Upper lobe of left lung (tissue), 6 donors: ENCODE measurements around the gene ARL3. TPM values are rescaled to one million over a fixed set of nuclear protein-coding genes. Genes with fewer than 3 reads are reported as not detected.

Experiments
- ATAC-seq, 2 donors: fragments of 200-7000 bp; cut with Tn5 transposase; one replicate each; pipeline ENCODE4 v1.9.1; 2022; ENCODE audit warnings: mild to moderate bottlenecking in 2 of 2, moderate library complexity in 2 of 2; ENCODE audit not compliant: low FRiP score in 2 of 2
- DNase-seq, 2 donors: peaks; one replicate each; pipeline ENCODE4 v3.0.0-alpha.2; 2019 to 2020
- H3K27ac ChIP-seq, 4 donors: fragments of 200-600 bp; sonication (generic); one replicate each; pipeline ENCODE4 v1.5.1; 2016 to 2019
- H3K27me3 ChIP-seq, 4 donors: fragments of 200-600 bp; sonication (generic); one replicate each; pipeline ENCODE4 v1.5.1; 2017 to 2019
- H3K36me3 ChIP-seq, 4 donors: fragments of 200-600 bp; sonication (generic); one replicate each; pipeline ENCODE4 v1.5.1; 2016 to 2019
- H3K4me1 ChIP-seq, 4 donors: fragments of 200-600 bp; sonication (generic); one replicate each; pipeline ENCODE4 v1.5.1; 2018 to 2019
- H3K4me3 ChIP-seq, 4 donors: fragments of 200-600 bp; sonication (generic); one replicate each; pipeline ENCODE4 v1.5.1; 2017 to 2019; ENCODE audit warnings: mild to moderate bottlenecking in 2 of 4, moderate library complexity in 1 of 4
- H3K9me3 ChIP-seq, 4 donors: fragments of 200-600 bp; sonication (generic); one replicate each; pipeline ENCODE4 v1.5.1; 2018 to 2019
- EP300 ChIP-seq, 4 donors: sonication (generic); formaldehyde crosslinking; IDR thresholded peaks; one replicate each; pipeline ENCODE4 v1.5.1; 2017; ENCODE audit warnings: antibody characterized with exemption in 4 of 4, control low read depth in 2 of 4
- POLR2A ChIP-seq, 4 donors: fragments of 450-650 bp; IDR thresholded peaks; one replicate each; pipeline ENCODE4 v1.5.1; 2016 to 2017; ENCODE audit warnings: antibody characterized with exemption in 4 of 4, mild to moderate bottlenecking in 2 of 4
- POLR2AphosphoS5 ChIP-seq, 2 donors: sonication (generic); formaldehyde crosslinking; IDR thresholded peaks; one replicate each; pipeline ENCODE4 v1.5.1; 2017; ENCODE audit warnings: antibody characterized with exemption in 2 of 2
- WGBS, 2 donors: methylation state at CpG; one replicate each; pipeline ENCODE4 v1.1.5; 2017 to 2018; 5-methylcytosine and 5-hydroxymethylcytosine counted together
- total RNA-seq, 6 donors: library from RNA; depleted of rRNA in 4 of 6; stranded (reverse); fragments of >200 nt in 4 of 6; gene quantifications; one replicate each; pipeline versions ENCODE4 v1.1.0 to v1.2.1, GENCODE V29; 2016 to 2021
- TF ChIP-seq, protein P1 (sequence below), 6 experiments: fragments of 450-650 bp in 4 of 6; fragments of 200-600 bp in 2 of 6; sonication (generic) in 2 of 6; IDR thresholded peaks; one replicate each; pipeline ENCODE4 v1.5.1; 2016 to 2019; ENCODE audit warnings: antibody characterized with exemption in 6 of 6
- donor health status: DM: no; HTN: no; CAD: no; lungs with moderate emphysema.
- donor health status: DM: no; HTN: yes; CAD: no; lungs with severe emphysema.

ARL3 gene
- total RNA-seq, 6 donors from 2014 or later: 4.6 to 7.9 (median 6.4) TPM

DNA sequence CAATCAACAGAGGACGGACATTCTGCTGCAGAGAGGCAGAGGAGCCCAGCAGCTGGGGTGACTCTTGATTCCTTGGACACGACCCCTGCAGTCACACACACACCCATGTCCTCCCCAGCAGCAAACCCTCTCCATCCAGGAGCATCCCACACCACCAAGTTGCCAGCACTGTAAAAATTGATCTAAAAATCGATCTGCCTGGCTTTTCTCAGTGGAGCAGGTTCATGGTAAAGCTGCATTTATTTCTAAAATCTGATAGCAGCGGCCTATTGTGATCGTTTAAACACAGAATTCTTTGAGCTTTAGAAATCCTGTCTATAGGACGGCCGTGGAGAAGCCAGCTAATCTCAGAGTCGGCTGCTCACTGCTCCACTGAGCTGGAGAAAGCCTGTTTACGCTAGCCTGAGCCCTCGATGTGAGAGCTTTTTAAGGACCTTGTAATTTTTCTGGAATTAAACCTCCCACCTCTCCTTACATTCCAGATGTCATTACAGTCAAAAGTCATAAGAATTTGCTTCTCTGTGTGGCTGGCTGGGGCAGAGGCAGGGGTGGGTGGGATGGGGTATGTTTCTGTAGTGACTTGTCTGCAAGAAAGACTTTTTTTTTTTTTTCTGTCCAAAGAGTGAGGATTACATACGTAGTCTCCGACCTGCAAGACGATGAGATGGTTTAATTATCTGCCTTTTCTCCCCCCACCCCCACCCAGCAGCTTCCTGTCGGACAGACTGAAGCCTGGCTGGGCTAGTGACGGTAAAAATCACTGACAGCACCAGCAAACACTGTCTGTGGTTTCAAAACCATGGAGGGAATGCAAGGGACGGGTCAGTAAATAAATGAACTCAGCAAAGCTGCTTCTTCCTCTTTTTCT is 38.3 kb downstream of the ARL3 start:
- TF ChIP-seq, protein P1, sequence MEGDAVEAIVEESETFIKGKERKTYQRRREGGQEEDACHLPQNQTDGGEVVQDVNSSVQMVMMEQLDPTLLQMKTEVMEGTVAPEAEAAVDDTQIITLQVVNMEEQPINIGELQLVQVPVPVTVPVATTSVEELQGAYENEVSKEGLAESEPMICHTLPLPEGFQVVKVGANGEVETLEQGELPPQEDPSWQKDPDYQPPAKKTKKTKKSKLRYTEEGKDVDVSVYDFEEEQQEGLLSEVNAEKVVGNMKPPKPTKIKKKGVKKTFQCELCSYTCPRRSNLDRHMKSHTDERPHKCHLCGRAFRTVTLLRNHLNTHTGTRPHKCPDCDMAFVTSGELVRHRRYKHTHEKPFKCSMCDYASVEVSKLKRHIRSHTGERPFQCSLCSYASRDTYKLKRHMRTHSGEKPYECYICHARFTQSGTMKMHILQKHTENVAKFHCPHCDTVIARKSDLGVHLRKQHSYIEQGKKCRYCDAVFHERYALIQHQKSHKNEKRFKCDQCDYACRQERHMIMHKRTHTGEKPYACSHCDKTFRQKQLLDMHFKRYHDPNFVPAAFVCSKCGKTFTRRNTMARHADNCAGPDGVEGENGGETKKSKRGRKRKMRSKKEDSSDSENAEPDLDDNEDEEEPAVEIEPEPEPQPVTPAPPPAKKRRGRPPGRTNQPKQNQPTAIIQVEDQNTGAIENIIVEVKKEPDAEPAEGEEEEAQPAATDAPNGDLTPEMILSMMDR (IDR thresholded peaks at IDR 0.05): no peak
- TF ChIP-seq EP300 (IDR thresholded peaks at IDR 0.05) (no peak), POLR2AphosphoS5 (IDR thresholded peaks at IDR 0.05) (peak; percentile 41 to 58)
- Histone ChIP-seq H3K27ac (peak overlapping the region; percentile 84 to 88 (median 84)), H3K36me3 (no peaks in the 10 kb centered on the region), H3K4me3 (no peak overlapping the region), H3K4me1 (peaks cover 53 to 80% (median 74%) of the 10 kb centered on the region in 4 donors), H3K27me3 (no peaks in the 10 kb centered on the region), H3K9me3 (no peaks in the 10 kb centered on the region)
- WGBS, 2 donors: 18 to 23% methylated on average over 15 to 16 of the region's 16 CpGs
- peak; percentile 20 to 75 for ATAC-seq
- peak in 1 of 2 donors; percentile 67 for DNase-seq

DNA sequence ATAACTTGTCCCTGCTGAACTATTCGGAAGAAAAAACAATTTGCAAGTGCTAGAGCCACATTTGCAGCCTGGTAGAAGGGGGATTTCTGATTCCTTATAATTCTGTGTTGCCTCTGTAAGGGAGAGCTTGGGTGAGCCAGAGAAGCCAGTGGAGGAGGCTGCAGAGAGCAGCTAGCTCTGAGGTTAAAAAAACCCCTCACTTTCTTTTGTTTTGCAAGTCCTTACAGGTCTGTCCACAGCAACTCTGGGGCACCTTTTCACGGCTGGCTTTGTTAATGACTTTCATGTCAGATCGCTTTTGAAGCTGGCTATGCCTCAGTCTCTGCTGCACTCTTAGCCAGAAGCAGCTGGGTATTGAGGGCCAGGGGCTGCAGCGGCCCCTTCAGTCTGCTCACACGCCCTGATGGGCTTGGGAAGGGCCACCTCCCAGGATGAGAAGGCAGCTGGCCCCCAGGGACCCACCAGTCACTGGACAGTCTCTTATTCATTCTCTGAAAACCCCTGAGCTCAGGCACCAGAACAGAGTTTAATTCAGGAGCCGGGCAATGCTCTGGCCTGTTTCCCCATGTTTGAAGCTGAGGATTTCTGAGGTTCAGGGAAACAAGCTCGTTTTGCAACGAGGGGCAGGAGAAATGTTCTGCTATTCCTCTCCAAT is 39.1 kb downstream of the ARL3 start:
- 32 to 40% methylated on average over 8 of the region's 8 CpGs for WGBS, 2 donors
- Histone ChIP-seq H3K27ac (peak overlapping the region; percentile 84 to 88 (median 84)), H3K27me3 (no peaks in the 10 kb centered on the region), H3K9me3 (no peaks in the 10 kb centered on the region), H3K36me3 (no peaks in the 10 kb centered on the region), H3K4me3 (no peak overlapping the region), H3K4me1 (peaks cover 61 to 85% (median 76%) of the 10 kb centered on the region in 4 donors)
- ATAC-seq (no peak), DNase-seq (no peak)
- TF ChIP-seq EP300 (IDR thresholded peaks at IDR 0.05) (no peak), POLR2AphosphoS5 (IDR thresholded peaks at IDR 0.05) (no peak), POLR2A (IDR thresholded peaks at IDR 0.05) (no peak)

DNA sequence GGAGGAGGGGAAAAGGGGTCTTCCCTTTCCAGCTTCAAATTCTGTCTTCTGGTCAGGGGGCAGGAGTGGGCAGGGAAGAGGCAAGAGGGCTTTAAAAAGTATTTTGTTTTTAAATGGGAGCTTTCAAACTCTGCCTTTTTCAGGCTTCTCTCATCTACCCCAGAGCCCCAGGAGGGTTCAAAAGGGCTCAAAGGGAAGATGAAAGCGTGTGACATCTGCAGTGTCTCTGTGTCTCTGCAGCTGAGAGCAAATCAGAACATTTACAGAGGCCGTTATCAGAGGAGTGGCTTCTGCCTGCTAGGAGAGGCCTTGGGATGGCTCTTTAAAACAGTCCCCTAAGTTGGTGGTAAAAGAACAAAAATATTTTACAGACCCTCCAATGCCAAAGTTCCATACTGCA is 39.6 kb downstream of the ARL3 start:
- DNase-seq (no peak), ATAC-seq (no peak)
- no peaks in the 10 kb centered on the region for H3K27me3 ChIP-seq
- H3K27ac ChIP-seq: peak overlapping the region; percentile 84 to 88 (median 84)
- WGBS, 2 donors: 32 to 47% methylated on average over 2 of the region's 2 CpGs
- no peaks in the 10 kb centered on the region for H3K36me3 ChIP-seq
- TF ChIP-seq POLR2A (IDR thresholded peaks at IDR 0.05) (no peak), EP300 (IDR thresholded peaks at IDR 0.05) (no peak), POLR2AphosphoS5 (IDR thresholded peaks at IDR 0.05) (no peak)
- TF ChIP-seq, protein P1 (IDR thresholded peaks at IDR 0.05): no peak
- H3K4me1 ChIP-seq: peaks cover 67 to 91% (median 81%) of the 10 kb centered on the region in 4 donors
- H3K4me3 ChIP-seq: peak overlapping the region in 3 of 4 donors; percentile 20 to 37 (median 28)
- no peaks in the 10 kb centered on the region for H3K9me3 ChIP-seq

DNA sequence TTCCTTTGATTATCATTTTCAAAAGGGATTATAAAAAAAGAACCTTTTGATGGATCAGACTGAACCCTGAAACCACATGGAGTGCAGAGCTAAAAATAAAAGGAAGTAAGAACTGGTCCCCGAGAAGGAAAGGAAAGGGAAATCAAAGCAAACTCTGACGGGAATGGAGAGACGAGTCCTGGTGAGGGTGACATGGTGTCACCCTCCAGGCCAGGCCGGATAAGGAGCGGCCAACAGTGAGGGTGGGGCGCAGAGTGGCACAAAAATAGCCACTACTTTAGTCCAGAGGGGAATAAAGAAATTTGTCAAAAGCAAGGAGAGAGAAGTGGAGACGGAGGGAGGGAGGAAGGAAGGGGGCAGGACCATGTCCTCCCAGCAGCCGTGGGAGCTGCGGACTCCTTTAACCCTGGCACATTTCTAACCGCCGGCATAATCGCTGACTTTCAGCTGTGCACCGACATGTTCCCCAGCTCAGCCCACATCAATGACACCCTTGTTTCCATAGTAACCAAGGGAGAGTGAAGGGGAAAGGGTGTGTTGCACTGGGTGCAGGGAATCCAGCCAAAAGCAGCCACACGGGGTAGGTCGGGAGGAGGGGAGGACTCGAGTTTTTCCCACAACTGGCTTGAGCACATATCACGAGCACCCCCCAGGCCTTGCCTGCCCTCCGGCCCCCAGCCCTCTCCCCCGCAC is 40.2 kb downstream of the ARL3 start:
- peak overlapping the region; percentile 84 to 88 (median 84) for H3K27ac ChIP-seq
- DNase-seq (peak in 1 of 2 donors; percentile 76), ATAC-seq (peak; percentile 79 to 80)
- 0 to 4% methylated on average over 19 of the region's 19 CpGs for WGBS, 2 donors
- no peaks in the 10 kb centered on the region for H3K9me3 ChIP-seq
- TF ChIP-seq POLR2AphosphoS5 (IDR thresholded peaks at IDR 0.05) (peak; percentile 72 to 76), EP300 (IDR thresholded peaks at IDR 0.05) (peak in 1 of 4 donors; percentile 28), POLR2A (IDR thresholded peaks at IDR 0.05) (peak in 1 of 4 donors; percentile 63)
- TF ChIP-seq, protein P1 (IDR thresholded peaks at IDR 0.05): no peak
- peak overlapping the region in 3 of 4 donors; percentile 20 to 37 (median 28) for H3K4me3 ChIP-seq
- H3K36me3 ChIP-seq: no peaks in the 10 kb centered on the region
- H3K4me1 ChIP-seq: peaks cover 70 to 92% (median 82%) of the 10 kb centered on the region in 4 donors
- H3K27me3 ChIP-seq: no peaks in the 10 kb centered on the region
